DOHH2 (cell line): ENCODE data around the gene MBD1.
"Not testable (repeated sequence)": the region's sequence is repeated elsewhere in the genome, so short reads cannot be mapped to it uniquely, and the experiment has no call there.

Source experiments
- H3F3A ChIP-seq: fragments of 200-600 bp; sonication (generic), shearing (Covaris generic); 2 replicates; pipeline ENCODE4 v1.6.0; 2016; ENCODE audit warnings: antibody characterized with exemption, mild to moderate bottlenecking; ENCODE audit not compliant: control insufficient read depth, insufficient read depth
- H3K27ac ChIP-seq: fragments of 200-600 bp; sonication (generic); 2 replicates; pipeline ENCODE4 v1.5.1; 2014; ENCODE audit warnings: low read depth, mild to moderate bottlenecking, low read length, moderate library complexity
- H3K27me3 ChIP-seq: fragments of 200-600 bp; sonication (generic); 2 replicates; pipeline ENCODE4 v1.6.1; 2014; ENCODE audit warnings: mild to moderate bottlenecking, low read length, mixed read lengths; ENCODE audit not compliant: control insufficient read depth
- H3K36me3 ChIP-seq: fragments of 200-600 bp; sonication (generic); 2 replicates; pipeline ENCODE4 v1.6.1; 2014; ENCODE audit warnings: mild to moderate bottlenecking, low read length, moderate library complexity, mixed read lengths; ENCODE audit not compliant: control insufficient read depth
- H3K4me1 ChIP-seq: fragments of 200-600 bp; sonication (generic); 2 replicates; pipeline ENCODE4 v1.6.1; 2014; ENCODE audit warnings: mild to moderate bottlenecking, low read length, mixed read lengths; ENCODE audit not compliant: control insufficient read depth
- H3K4me2 ChIP-seq: fragments of 200-600 bp; sonication (generic); 2 replicates; pipeline ENCODE4 v1.6.0; 2014; ENCODE audit warnings: mild to moderate bottlenecking, low read length, moderate library complexity
- H3K4me3 ChIP-seq: fragments of 200-600 bp; sonication (generic); 2 replicates; pipeline ENCODE4 v1.5.1; 2014; ENCODE audit warnings: mild to moderate bottlenecking, low read length, mixed read lengths
- H3K79me2 ChIP-seq: fragments of 200-600 bp; sonication (generic); 2 replicates; pipeline ENCODE4 v1.6.1; 2014; ENCODE audit warnings: mild to moderate bottlenecking, low read length, mixed read lengths; ENCODE audit not compliant: control insufficient read depth
- H3K9me2 ChIP-seq: fragments of 200-600 bp; sonication (generic); replicated peaks from 2 replicates; pipeline ENCODE4 v1.6.1; 2014; ENCODE audit warnings: mild to moderate bottlenecking, low read length, mixed read lengths; ENCODE audit not compliant: control insufficient read depth
- H3K9me3 ChIP-seq: fragments of 200-600 bp; sonication (generic); 2 replicates; pipeline ENCODE4 v1.6.1; 2014; ENCODE audit warnings: antibody characterized with exemption, low read length, mixed read lengths; ENCODE audit not compliant: control insufficient read depth, insufficient read depth
- H4K20me1 ChIP-seq: fragments of 200-600 bp; sonication (generic); 2 replicates; pipeline ENCODE4 v1.6.0; 2014; ENCODE audit warnings: low read depth, mild to moderate bottlenecking, antibody characterized with exemption, low read length, moderate library complexity; ENCODE audit not compliant: control insufficient read depth, insufficient read depth
- CTCF ChIP-seq: fragments of 200-600 bp; sonication (generic); IDR thresholded peaks from one replicate; pipeline ENCODE4 v1.5.1; 2014; ENCODE audit warnings: antibody characterized with exemption, mild to moderate bottlenecking, low read depth, low read length; ENCODE audit not compliant: poor library complexity, severe bottlenecking
- EZH2phosphoT487 ChIP-seq: fragments of 200-600 bp; sonication (generic); IDR thresholded peaks from 2 replicates; pipeline ENCODE4 v1.6.1; 2017; ENCODE audit warnings: borderline replicate concordance, mild to moderate bottlenecking, antibody characterized with exemption, low read length, moderate library complexity, mixed read lengths

The MBD1 gene

DNA sequence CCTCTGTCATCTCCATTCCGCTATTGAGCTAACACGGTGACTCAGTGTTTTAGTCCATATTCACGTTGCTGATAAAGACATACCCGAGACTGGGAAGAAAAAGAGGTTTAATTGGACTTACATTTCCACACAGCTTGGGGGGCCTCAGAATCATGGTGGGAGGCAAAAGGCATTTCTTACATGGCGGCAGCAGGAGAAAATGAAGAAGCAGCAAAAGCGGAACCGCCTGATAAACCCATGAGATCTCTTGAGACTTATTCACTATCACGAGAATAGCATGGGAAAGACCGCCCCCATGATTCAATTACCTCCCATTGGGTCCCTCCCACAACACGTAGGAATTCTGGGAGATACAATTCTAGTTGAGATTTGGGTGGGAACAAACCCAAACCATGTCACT, 28.8 kb upstream of the MBD1 start:
- H3K4me1 ChIP-seq, result peaks cover 56% of the 10 kb centered on the region

DNA sequence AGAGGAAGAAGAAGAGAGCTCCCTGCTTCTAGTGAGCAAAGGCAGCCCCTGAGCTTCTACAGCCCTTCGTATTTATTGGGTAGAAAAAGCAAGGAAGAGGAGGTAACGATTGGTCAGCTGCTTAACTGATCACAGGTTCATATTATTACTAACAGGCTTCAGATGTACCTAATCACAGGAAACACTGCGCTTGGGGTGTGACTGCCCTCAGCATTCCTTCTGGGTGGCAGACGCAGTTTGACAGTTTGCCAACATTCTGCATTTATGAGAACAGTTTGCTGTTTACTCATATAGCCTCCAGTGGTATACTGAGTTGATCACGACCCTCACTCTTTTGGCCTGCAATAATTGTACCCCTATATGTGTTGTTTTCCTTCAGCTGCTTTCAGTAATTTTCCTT, 27.5 kb upstream of the MBD1 start:
- not testable (repeated sequence) for H3K79me2 ChIP-seq, H3K27me3 ChIP-seq, H3K4me3 ChIP-seq, H3K36me3 ChIP-seq, H4K20me1 ChIP-seq, H3K27ac ChIP-seq, H3F3A ChIP-seq, H3K9me2 ChIP-seq, H3K9me3 ChIP-seq
- H3K4me2 ChIP-seq, result peak overlapping the region; percentile 86; the same call in 1 of the 2 replicates
- peaks cover 44% of the 10 kb centered on the region for H3K4me1 ChIP-seq

More for the DNA sequence above, 28.8 kb upstream of the MBD1 start:
- Histone ChIP-seq H3K36me3 (no peaks in the 10 kb centered on the region), H3K4me2 (no peak overlapping the region), H3F3A (peaks cover 9% of the 10 kb centered on the region), H4K20me1 (no peaks in the 10 kb centered on the region), H3K9me3 (peaks cover 4% of the 10 kb centered on the region; the same call in 1 of the 2 replicates), H3K4me3 (no peak overlapping the region), H3K9me2 (no peaks in the 10 kb centered on the region), H3K27me3 (no peaks in the 10 kb centered on the region), H3K79me2 (no peaks in the 10 kb centered on the region), H3K27ac (no peak overlapping the region)
- TF ChIP-seq CTCF (no peak), EZH2phosphoT487 (no peak)

DNA sequence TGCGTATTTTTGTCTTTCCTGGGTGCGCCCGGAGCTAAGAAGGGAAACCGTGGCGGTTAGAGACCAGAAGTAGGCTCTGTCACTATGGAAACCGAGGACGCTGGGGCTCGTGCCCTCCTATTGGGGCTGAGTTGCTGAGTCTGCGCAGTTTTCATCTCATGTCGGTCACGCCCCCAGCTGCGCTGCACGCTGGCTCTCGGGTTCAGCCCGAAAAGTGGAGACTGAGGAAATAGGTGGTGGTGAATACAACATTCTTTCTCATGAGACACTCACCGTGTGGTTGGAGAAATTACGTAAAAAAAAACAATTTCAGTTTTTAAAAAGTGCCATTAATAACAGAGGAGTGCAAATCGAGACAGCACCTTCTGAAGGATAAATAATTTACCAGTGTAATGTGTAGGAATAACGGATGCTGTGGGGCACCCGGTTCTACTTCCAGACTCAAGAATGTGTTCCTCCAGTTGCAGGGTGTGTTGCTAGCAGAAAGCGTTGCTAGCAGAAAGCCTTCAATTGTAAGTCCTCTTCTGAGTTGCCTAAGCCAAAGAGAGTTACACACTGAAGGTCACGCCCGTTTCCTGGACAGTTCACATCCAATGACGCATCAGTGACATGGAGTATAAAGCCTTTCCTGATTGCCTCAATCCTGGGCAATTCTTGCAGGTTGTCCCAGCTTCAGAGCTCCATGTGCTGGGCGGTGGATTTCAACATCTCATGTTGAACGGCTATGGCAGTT, 26.6 kb upstream of the MBD1 start:
- peaks cover 35% of the 10 kb centered on the region for H3K4me1 ChIP-seq
- H3K79me2 ChIP-seq, result no peaks in the 10 kb centered on the region
- TF ChIP-seq EZH2phosphoT487, result no peak
- TF ChIP-seq CTCF, result no peak
- H3K9me3 ChIP-seq, result peaks cover 5% of the 10 kb centered on the region; the same call in 1 of the 2 replicates
- H4K20me1 ChIP-seq, result no peaks in the 10 kb centered on the region
- H3K36me3 ChIP-seq, result no peaks in the 10 kb centered on the region
- peak overlapping the region; percentile 31 for H3K27ac ChIP-seq
- H3K4me2 ChIP-seq, result peak overlapping the region; percentile 86
- H3K4me3 ChIP-seq, result peak overlapping the region; percentile 75
- H3K27me3 ChIP-seq, result no peaks in the 10 kb centered on the region
- peaks cover 4% of the 10 kb centered on the region for H3F3A ChIP-seq
- no peaks in the 10 kb centered on the region for H3K9me2 ChIP-seq

GRCh38 chr18:50307400-50307737, 26.0 kb upstream of the MBD1 start:
- no peaks in the 10 kb centered on the region for H3K79me2 ChIP-seq
- no peak for TF ChIP-seq CTCF
- TF ChIP-seq EZH2phosphoT487, result no peak
- no peaks in the 10 kb centered on the region for H3K9me2 ChIP-seq
- no peaks in the 10 kb centered on the region for H3K36me3 ChIP-seq
- H4K20me1 ChIP-seq, result no peaks in the 10 kb centered on the region
- H3K27ac ChIP-seq, result peak overlapping the region; percentile 31
- no peaks in the 10 kb centered on the region for H3K27me3 ChIP-seq
- H3K4me3 ChIP-seq, result peak overlapping the region; percentile 75
- H3K4me2 ChIP-seq, result peak overlapping the region; percentile 86
- H3K4me1 ChIP-seq, result peaks cover 29% of the 10 kb centered on the region
- peaks cover under 1% of the 10 kb centered on the region; the same call in 1 of the 2 replicates for H3F3A ChIP-seq
- peaks cover 5% of the 10 kb centered on the region; the same call in 1 of the 2 replicates for H3K9me3 ChIP-seq
